ENCODE data around the gene CTNNA3.

DNA sequence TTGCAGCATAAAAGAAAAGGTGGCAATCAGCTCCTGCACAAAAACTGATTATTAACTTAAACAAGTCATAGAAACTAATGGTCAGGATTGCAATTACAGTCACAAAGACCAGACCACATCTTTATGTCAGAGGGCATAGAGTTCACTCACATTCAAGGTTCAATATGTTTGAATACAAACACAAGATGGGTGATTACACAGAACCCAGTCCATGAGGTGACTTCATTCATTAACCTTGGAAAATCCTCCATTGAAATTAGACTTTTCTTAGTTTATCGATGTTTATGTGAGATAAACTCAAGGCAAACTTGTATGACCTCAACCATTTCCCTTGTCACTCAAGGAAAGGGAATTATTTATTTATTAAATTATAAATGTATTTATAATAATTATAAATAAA lies 1158.8 kb downstream of the CTNNA3 start:
- TF ChIP-seq CTCF (conservative IDR thresholded peaks at IDR 0.05 in 1 of 2, IDR thresholded peaks at IDR 0.05 in 1 of 2; ENCODE audit: extremely low read depth in 1 of 2, insufficient read depth in 1 of 2, low read depth in 1 of 2, low read length in 2 of 2) (no peak), EZH2 (IDR thresholded peaks at IDR 0.05; ENCODE audit: borderline replicate concordance, low read length) (no peak)

Measured in mammary epithelial cell (primary cell).